ENCODE measurements around the gene LIPH.

GRCh38 chr3:185507883-185508282 lies 44.5 kb downstream of the LIPH start:
- TF ChIP-seq CTCF (IDR thresholded peaks at IDR 0.05) (no peak), EP300 (IDR thresholded peaks at IDR 0.05; ENCODE audit: low read depth) (no peak)

Measured in transverse colon (tissue), 3 donors.